UCSD-AML1 (cell line): Measurements from ENCODE around the gene PPP1R26.
"Not testable (repeated sequence)": the region's sequence is repeated elsewhere in the genome, so short reads cannot be mapped to it uniquely, and the experiment has no call there.

ENCODE experiments used
- DNase-seq: peaks from one replicate; lab custom pipeline; 2025; ENCODE audit not compliant: unreplicated experiment; lab: John Stamatoyannopoulos, UW

PPP1R26 gene

DNA sequence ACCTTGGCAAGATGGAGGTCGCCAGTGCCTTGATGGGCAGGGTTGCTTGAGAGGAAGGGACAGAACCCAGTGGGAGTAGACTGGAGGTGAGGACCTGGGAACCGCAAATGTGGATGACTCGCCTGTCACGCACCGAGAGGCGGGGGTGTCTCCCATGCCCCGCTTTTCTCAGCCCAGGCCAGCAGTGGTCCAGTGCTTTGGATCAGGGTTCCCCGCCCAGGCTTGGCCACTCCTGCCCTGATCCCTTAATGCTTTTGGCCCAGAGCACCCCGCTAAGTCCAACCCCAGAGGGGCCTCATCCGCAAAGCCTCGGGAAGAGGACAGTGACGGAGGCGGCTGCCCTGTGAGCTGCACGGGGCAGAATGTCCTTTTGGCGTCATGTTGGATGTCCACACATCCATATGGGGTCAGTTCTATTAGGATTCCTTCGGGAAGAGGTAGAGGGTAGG is 23.3 kb downstream of the PPP1R26 start:
- no peak for DNase-seq

DNA sequence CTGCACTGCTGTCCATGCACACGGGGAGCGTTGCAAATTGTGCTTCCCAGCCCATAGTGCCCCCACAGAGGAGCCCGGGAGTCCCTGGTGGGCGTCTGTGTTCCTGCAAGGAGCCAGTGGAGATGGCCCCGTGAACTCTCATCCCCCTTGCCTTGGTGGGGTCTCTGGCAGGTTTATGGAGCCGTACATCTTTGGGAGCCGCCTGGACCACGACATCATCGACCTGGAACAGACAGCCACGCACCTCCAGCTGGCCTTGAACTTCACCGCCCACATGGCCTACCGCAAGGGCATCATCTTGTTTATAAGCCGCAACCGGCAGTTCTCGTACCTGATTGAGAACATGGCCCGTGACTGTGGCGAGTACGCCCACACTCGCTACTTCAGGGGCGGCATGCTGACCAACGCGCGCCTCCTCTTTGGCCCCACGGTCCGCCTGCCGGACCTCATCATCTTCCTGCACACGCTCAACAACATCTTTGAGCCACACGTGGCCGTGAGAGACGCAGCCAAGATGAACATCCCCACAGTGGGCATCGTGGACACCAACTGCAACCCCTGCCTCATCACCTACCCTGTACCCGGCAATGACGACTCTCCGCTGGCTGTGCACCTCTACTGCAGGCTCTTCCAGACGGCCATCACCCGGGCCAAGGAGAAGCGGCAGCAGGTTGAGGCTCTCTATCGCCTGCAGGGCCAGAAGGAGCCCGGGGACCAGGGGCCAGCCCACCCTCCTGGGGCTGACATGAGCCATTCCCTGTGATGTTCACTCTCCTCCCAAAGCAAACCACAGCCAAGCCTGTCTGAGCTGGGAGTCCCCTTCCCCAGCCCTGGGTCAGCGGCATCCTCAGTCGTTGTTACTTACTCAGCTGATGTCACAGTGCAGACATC is 24.0 kb downstream of the PPP1R26 start:
- no peak for DNase-seq

- peak; percentile 48 for DNase-seq
Observed at GRCh38 chr9:135504262-135505243, 25.0 kb downstream of the PPP1R26 start.

- no peak for DNase-seq
Observed at GRCh38 chr9:135505406-135506187, 26.0 kb downstream of the PPP1R26 start.

GRCh38 chr9:135506327-135507103 is 26.9 kb downstream of the PPP1R26 start:
- peak; percentile 75 for DNase-seq

DNA sequence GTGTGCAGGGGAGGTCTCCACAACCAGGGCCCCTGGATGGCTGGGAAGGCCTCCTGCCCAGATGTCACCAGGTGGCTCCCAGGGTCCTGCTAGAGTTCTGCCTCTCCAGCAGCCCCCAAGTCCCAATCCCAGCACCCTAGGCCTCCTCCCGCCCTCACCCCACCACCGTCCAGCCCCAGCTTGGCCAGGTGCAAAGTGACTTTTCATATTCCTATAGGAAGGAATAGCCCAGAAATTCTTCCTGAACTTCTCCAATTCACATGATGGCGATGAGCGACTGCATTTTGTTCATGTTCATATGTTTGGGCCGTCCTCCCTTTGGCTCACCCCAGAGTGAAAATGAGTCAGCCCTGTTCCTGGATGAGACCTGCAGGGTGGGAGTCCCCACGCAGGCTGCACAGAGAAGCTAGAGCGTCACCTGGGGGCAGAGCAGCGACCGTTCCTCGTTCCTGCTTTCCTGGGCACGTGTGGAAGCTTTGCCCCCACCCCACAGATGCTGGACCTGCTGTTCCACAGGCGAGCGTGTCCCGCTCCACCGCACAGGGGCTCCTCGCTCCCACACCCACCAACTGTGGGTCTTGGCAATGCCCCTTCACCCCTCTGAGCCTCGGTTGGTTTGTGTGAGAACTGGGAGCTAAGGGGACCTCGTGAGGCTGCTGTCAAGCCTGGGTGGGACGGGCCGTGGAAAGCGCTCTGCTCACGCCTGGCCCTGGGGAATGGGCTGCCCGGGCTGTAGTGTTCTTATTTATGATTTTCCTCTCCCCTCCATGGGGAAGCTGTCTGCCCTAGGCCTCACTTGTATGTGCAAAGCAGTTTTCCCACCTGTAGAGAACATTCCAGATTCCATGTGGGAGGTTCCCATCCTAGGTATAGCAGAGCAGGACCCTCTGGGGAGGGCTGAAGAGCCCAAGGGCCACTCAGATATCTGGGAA is 27.8 kb downstream of the PPP1R26 start:
- DNase-seq = no peak

GRCh38 chr9:135508211-135508820 is 28.7 kb downstream of the PPP1R26 start:
- no peak for DNase-seq

- no peak for DNase-seq
Observed at GRCh38 chr9:135509458-135509857, 29.9 kb downstream of the PPP1R26 start.

DNA sequence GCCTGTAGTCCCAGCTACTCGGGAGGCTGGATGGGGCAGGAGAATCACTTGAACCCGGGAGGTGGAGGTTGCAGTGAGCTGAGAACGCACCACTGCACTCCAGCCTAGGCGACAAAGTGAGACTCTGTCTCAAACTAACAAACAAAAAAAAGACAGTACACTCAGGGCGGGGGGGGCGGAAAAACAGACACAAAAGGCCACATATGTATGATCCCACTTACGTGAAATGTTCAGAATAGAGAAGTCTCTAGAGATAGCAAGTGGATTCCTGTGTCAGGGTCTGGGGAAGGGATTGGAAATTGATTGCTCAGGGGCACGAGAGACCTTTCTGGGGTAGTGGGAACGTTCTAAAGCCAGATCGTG is 32.6 kb downstream of the PPP1R26 start:
- no peak for DNase-seq

- no peak for DNase-seq
Observed at GRCh38 chr9:135512904-135513303, 33.3 kb downstream of the PPP1R26 start.

GRCh38 chr9:135513351-135513846 is 33.8 kb downstream of the PPP1R26 start:
- no peak for DNase-seq

DNA sequence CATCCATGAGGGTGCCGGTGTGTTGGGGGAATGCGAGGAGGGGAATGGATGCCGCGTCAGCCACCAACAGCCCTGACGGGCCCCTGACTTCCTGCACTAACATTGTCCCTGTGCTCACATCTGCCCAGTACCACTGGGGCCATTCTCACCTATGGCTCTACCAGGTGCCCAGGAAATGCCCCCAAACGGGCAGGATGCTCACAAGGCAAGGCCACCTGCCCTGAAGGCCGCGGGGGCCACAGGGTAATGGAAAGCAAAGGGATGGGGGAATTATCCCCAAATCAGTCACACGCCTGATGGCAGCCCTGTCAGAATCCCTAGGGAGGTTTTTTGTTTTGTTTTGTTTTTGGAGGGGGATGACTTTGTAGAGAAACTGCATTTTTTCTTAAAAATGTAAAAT is 34.3 kb downstream of the PPP1R26 start:
- not testable (repeated sequence) for DNase-seq

DNA sequence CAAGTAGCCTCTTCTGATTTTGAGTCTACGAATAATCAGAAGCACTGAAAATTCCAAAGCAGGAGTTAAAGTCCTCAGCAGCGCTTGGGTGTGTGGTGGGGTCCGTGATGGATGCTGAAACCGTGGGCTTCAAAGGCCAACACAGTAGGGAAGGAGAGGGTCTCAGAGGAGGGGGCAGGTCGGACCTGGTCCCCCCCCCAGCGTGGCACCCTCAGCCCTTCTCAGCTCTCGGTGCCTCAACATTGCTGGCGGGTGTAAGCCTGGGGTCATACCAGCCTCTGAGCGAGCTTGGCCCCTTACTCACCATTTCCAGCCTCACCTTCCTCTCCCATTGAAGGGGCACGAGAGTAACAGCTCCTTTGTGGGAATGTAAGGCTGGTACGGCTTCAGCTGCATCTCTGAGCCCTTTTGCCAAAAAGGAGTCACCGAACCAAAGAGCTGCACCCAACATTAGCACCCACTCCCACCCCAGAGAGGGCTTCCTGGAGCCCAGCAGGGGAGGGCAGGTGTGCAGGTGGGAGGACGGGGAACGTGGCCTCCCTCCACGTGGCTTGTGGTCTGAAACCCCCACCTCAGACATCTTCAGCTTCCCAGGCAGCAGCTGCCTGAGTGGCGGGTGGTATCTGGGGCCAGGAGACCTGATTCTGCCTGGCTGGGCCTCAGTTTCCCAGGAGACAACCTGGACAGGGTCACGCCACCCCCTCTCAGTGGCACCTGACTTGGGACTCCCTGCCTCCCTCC is 34.9 kb downstream of the PPP1R26 start:
- no peak for DNase-seq

DNA sequence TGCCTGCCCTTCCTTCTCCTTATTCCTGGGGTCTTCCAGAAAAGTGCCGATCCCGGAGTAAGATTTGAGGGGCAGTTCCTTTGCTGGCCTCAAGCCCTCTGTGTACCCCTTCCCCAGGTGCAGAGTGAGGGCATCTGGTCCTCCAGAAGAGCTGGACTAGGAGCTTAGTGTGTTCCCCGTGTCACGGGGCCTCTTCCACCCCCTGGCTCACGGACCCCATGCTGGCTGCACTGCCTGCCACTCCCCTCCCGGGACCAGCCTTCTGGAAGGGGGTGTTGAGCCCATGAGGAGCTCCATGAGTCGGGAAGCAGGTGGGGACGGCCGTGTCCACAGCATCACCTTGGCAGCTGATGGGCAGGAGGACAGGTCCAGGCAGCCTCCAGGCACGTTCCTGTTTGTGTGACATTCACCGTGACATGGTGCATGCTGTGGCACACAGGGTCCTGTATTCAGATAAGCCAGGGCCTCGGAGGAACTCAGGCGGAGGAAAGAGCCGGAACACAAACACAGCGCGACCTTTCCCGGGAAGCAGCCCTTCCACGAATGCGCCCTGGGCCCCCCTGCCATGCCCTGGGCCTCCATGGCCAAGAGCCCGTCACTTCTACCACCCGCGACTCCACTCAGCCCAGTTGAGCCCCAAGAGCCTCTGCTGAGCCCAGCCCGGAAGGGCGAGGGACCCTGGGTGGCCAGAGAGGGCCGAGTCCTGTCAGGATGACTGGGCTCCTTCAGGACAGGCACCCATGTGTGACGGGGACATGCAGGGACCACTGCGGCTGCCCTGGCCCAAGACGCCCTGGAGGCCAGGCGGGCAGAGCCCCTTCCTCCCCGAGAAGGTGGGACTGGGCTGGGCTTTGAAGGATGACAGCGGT is 35.7 kb downstream of the PPP1R26 start:
- no peak for DNase-seq

DNA sequence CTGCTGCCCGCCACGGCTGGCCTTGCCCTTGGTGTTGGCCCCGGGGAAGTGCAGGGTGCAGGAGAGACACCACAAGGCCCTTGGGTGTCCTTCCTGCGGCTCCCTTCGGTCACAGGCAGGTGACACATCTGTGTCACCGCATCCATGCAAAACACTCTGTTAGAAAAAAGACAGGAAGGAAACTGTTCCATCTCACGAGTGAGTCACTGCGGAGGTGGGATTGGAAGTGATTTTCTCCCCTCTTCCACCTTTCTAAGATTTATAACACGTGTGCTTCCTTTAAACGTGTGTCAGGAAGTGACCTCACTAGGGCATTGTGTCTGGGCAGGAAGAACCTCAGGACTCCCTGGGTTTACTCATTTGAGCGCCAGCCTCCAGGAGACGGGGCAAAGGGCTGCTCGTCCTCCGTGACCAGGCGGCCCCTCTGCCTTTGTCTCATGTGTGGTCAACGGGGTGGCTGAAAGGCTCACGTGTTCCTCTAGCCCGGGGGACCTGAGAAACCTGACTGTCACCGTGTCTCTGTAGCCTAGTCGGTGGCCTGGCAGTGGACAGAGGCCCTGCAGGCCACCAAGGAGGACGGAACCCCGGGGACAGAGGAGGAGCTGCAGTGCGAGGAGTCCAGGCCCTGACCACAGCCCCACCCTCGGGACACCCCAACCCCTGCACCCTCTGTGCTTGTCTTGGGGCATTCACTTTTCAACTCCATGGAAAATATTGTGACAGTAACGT is 36.7 kb downstream of the PPP1R26 start:
- no peak for DNase-seq

DNA sequence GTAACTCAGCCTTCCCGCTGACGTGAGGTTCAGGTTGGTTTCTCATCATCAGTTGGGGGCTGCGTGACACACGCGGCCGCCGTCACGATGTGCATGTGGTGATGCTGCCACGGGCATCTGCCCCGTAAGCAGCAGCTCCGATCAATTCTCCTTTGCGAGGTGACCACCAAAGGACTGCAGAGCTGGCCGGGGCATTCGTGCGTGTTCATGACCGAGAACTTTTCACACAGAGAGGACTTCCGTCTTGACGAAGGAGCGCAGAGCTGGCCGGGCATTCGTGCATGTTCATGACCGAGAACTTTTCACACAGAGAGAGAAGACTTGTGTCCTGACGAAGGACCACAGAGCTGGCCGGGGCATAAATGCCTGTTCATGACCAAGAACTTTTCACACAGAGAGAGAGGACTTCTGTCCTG is 37.8 kb downstream of the PPP1R26 start:
- no peak for DNase-seq
